A549 (cell line): Measurements from ENCODE around the gene ZCWPW1. TPM values are rescaled to one million over a fixed set of nuclear protein-coding genes. Genes with fewer than 3 reads are reported as not detected.

Source experiments
- ATAC-seq, 2 experiments: fragments of 200-7000 bp in 1 of 2; fragments of >200 bp in 1 of 2; cut with Nextera tagmentation in 1 of 2; cut with Tn5 transposase in 1 of 2; 3 replicates each; pipeline versions ENCODE4 v1.8.0 to v1.9.1; 2018 to 2020; ENCODE audit warnings: mild to moderate bottlenecking in 1 of 2, moderate library complexity in 1 of 2
- CTCF ChIA-PET: fragments of 300-600 bp; sonication (Branson Sonifier 250); formaldehyde crosslinking; extraction: SDS; loops from one replicate; lab custom pipeline; 2021; ENCODE audit warnings: antibody characterized with exemption, inconsistent platforms; lab: Yijun Ruan, JAX
- POLR2A ChIA-PET: fragments of 350-600 bp; formaldehyde crosslinking; extraction: SDS; loops from one replicate; lab custom pipeline; 2021; ENCODE audit warnings: antibody characterized with exemption, inconsistent platforms; lab: Yijun Ruan, JAX
- DNase-seq, 2 experiments: peaks; one replicate each; pipeline versions ENCODE4 v3.0.0 to v3.0.0-alpha.2; 2011 to 2016; ENCODE audit warnings: low read depth in 1 of 2, low spot score in 1 of 2
- FAIRE-seq: peaks from 2 replicates; lab custom pipeline; 2011; peaks lifted over from hg19 to GRCh38; lab: Jason Lieb, UNC
- H3K27ac ChIP-seq, 2 experiments: fragments of >200 bp; sonication (Bioruptor Twin); formaldehyde crosslinking; 3 replicates each; pipeline ENCODE4 v1.5.1; 2016 to 2017
- H3K4me1 ChIP-seq: fragments of >200 bp; sonication (Bioruptor Twin); formaldehyde crosslinking; 3 replicates; pipeline ENCODE4 v1.6.1; 2016
- H3K4me2 ChIP-seq: fragments of >200 bp; sonication (Bioruptor Twin); formaldehyde crosslinking; 3 replicates; pipeline ENCODE4 v1.6.1; 2016
- H3K4me3 ChIP-seq: fragments of >200 bp; sonication (Bioruptor Twin); formaldehyde crosslinking; 3 replicates; pipeline ENCODE4 v1.5.1; 2016
- H3K9me3 ChIP-seq: fragments of >200 bp; sonication (Bioruptor Twin); formaldehyde crosslinking; 3 replicates; pipeline ENCODE4 v1.6.1; 2016
- ATOH8 ChIP-seq: fragments of 250-450 bp; sonication (Bioruptor Pico); IDR thresholded peaks from 2 replicates; pipeline ENCODE4 v1.5.0; 2020; ENCODE audit warnings: low read depth, mild to moderate bottlenecking, moderate library complexity
- CBX2 ChIP-seq: fragments of 200-600 bp; sonication (generic); IDR thresholded peaks from 2 replicates; pipeline ENCODE4 v1.6.1; 2016; ENCODE audit warnings: low read depth, mild to moderate bottlenecking, borderline replicate concordance
- CEBPB ChIP-seq, 2 experiments: fragments of >200 bp in 1 of 2; sonication (Bioruptor Twin) in 1 of 2; formaldehyde crosslinking in 1 of 2; IDR thresholded peaks; 2 replicates each; pipeline ENCODE4 v1.6.1; 2012 to 2016
- E2F6 ChIP-seq: IDR thresholded peaks from 2 replicates; pipeline ENCODE4 v1.6.1; 2012; ENCODE audit warnings: low read depth, borderline replicate concordance
- EHMT2 ChIP-seq: fragments of 200-600 bp; sonication (generic); IDR thresholded peaks from 2 replicates; pipeline ENCODE4 v1.6.1; 2016; ENCODE audit warnings: antibody characterized with exemption, low read depth, mild to moderate bottlenecking, moderate library complexity
- FOSL2 ChIP-seq, 2 experiments: fragments of 450-650 bp in 1 of 2; fragments of >200 bp in 1 of 2; sonication (Bioruptor Twin) in 1 of 2; formaldehyde crosslinking; IDR thresholded peaks; 2 replicates each; pipeline versions ENCODE4 v1.5.0 to v1.6.1; 2016 to 2020; ENCODE audit warnings: mild to moderate bottlenecking in 1 of 2, moderate library complexity in 1 of 2
- HDAC2 ChIP-seq: fragments of 200-600 bp; sonication (generic); IDR thresholded peaks from 2 replicates; pipeline ENCODE4 v1.6.1; 2016
- HOXA7 ChIP-seq: fragments of 250-450 bp; sonication (Bioruptor Pico); IDR thresholded peaks from 2 replicates; pipeline ENCODE4 v1.5.0; 2020; ENCODE audit warnings: mild to moderate bottlenecking, moderate library complexity
- KDM5A ChIP-seq: fragments of 200-600 bp; sonication (generic); IDR thresholded peaks from 2 replicates; pipeline ENCODE4 v1.6.1; 2016; ENCODE audit warnings: antibody characterized with exemption, mild to moderate bottlenecking
- MAFK ChIP-seq: fragments of 450-650 bp; IDR thresholded peaks from 2 replicates; pipeline ENCODE4 v1.6.1; 2014; ENCODE audit not compliant: partially characterized antibody
- MAZ ChIP-seq: fragments of 150-350 bp; IDR thresholded peaks from 2 replicates; pipeline ENCODE4 v1.6.1; 2014; ENCODE audit warnings: antibody characterized with exemption, low read depth, low read length, borderline replicate concordance
- POLR2A ChIP-seq: IDR thresholded peaks from 2 replicates; pipeline ENCODE4 v1.6.1; 2012; ENCODE audit warnings: mild to moderate bottlenecking, low read length
- RARB ChIP-seq: fragments of 250-450 bp; sonication (Bioruptor Pico); IDR thresholded peaks from 2 replicates; pipeline ENCODE4 v1.8.0; 2021; ENCODE audit warnings: mild to moderate bottlenecking, moderate library complexity
- RCOR1 ChIP-seq: fragments of 150-350 bp; IDR thresholded peaks from 2 replicates; pipeline ENCODE4 v1.6.1; 2014; ENCODE audit warnings: antibody characterized with exemption, low read length, low read depth
- SMC3 ChIP-seq: fragments of >200 bp; sonication (Bioruptor Twin); formaldehyde crosslinking; IDR thresholded peaks from 3 replicates; pipeline ENCODE4 v1.6.1; 2018; ENCODE audit warnings: inconsistent platforms
- SREBF2 ChIP-seq: fragments of 450-650 bp; IDR thresholded peaks from 2 replicates; pipeline ENCODE4 v1.6.1; 2014; ENCODE audit warnings: mild to moderate bottlenecking, moderate library complexity
- TFCP2L1 ChIP-seq: fragments of 250-450 bp; sonication (Bioruptor Pico); IDR thresholded peaks from 2 replicates; pipeline ENCODE4 v1.5.0; 2021; ENCODE audit warnings: mild to moderate bottlenecking
- TP53 ChIP-seq: fragments of 250-450 bp; sonication (Bioruptor Pico); IDR thresholded peaks from 2 replicates; pipeline ENCODE4 v1.5.0; 2021; ENCODE audit warnings: mild to moderate bottlenecking, moderate library complexity
- ZFP36 ChIP-seq: fragments of 450-650 bp; IDR thresholded peaks from 2 replicates; pipeline ENCODE4 v1.6.1; 2014; ENCODE audit warnings: borderline replicate concordance; ENCODE audit not compliant: partially characterized antibody
- WGBS: methylation state at CpG from one replicate; pipeline ENCODE4 v1.1.6; 2017; ENCODE audit errors: missing lambda C conversion rate; 5-methylcytosine and 5-hydroxymethylcytosine counted together
- polyA plus RNA-seq, 4 experiments: library from polyadenylated mRNA; depleted of rRNA in 3 of 4; stranded (reverse); fragments of >200 nt; fragmentation: RNase III in 1 of 4; extraction: RNeasy Plus Mini Kit Qiagen cat#74134 plus additional on column Dnase treatment in 1 of 4; gene quantifications; 2 replicates in 3 of 4; 3 replicates in 1 of 4; pipeline ENCODE4 v1.2.3, GENCODE V29; 2011 to 2017
- TF ChIP-seq, protein P1 (sequence below): fragments of 200-600 bp; sonication (generic); IDR thresholded peaks from 2 replicates; pipeline ENCODE4 v1.6.1; 2016; ENCODE audit warnings: antibody characterized with exemption, mild to moderate bottlenecking, moderate library complexity
- TF ChIP-seq, protein P2 (sequence below): fragments of >200 bp; sonication (Bioruptor Twin); formaldehyde crosslinking; IDR thresholded peaks from 3 replicates; pipeline ENCODE4 v1.6.1; 2016
- TF ChIP-seq, protein P3 (sequence below): fragments of 450-650 bp; IDR thresholded peaks from 2 replicates; pipeline ENCODE4 v1.6.1; 2014; ENCODE audit warnings: antibody characterized with exemption

Gene ZCWPW1
- polyA plus RNA-seq, 2 of the 4 experiments (the other 2 are of a cell fraction), result 2.0 to 4.2 TPM

- TF ChIP-seq, protein P1, sequence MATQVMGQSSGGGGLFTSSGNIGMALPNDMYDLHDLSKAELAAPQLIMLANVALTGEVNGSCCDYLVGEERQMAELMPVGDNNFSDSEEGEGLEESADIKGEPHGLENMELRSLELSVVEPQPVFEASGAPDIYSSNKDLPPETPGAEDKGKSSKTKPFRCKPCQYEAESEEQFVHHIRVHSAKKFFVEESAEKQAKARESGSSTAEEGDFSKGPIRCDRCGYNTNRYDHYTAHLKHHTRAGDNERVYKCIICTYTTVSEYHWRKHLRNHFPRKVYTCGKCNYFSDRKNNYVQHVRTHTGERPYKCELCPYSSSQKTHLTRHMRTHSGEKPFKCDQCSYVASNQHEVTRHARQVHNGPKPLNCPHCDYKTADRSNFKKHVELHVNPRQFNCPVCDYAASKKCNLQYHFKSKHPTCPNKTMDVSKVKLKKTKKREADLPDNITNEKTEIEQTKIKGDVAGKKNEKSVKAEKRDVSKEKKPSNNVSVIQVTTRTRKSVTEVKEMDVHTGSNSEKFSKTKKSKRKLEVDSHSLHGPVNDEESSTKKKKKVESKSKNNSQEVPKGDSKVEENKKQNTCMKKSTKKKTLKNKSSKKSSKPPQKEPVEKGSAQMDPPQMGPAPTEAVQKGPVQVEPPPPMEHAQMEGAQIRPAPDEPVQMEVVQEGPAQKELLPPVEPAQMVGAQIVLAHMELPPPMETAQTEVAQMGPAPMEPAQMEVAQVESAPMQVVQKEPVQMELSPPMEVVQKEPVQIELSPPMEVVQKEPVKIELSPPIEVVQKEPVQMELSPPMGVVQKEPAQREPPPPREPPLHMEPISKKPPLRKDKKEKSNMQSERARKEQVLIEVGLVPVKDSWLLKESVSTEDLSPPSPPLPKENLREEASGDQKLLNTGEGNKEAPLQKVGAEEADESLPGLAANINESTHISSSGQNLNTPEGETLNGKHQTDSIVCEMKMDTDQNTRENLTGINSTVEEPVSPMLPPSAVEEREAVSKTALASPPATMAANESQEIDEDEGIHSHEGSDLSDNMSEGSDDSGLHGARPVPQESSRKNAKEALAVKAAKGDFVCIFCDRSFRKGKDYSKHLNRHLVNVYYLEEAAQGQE, result no peak
- TF ChIP-seq HOXA7 (no peak), ZFP36 (no peak), RCOR1 (no peak)
- TF ChIP-seq, all 56 proteins: peak for 0
These were observed 28.5 kb downstream of the ZCWPW1 start (continued) for GRCh38 chr7:100400041-100400440.

- no peak for DNase-seq
- peak in 1 of 2 experiments; percentile 44; a peak in 3 of 6 replicates for ATAC-seq
- CTCF ChIA-PET, result interaction anchor here (0.8 to 3.3 kb wide), 2 partner anchors 9 to 23 kb away, joined by 3 to 20 read pairs; no protein-coding TSS in a partner anchor
- no peaks in the 10 kb centered on the region for H3K4me1 ChIP-seq
- no peak for TF ChIP-seq RARB (CRISPR knock-in tag)
- no peak for TF ChIP-seq EHMT2
- no peak for TF ChIP-seq TFCP2L1 (CRISPR knock-in tag)
- TF ChIP-seq ATOH8, result no peak
- TF ChIP-seq SMC3, result no peak
- TF ChIP-seq TP53 (CRISPR knock-in tag), result no peak
- TF ChIP-seq KDM5A, result no peak
- TF ChIP-seq MAZ, result no peak
- TF ChIP-seq SREBF2, result no peak
- TF ChIP-seq E2F6, result no peak
- no peak for TF ChIP-seq POLR2A
- no peak for TF ChIP-seq HDAC2
- TF ChIP-seq, protein P1, result no peak
- no peak for TF ChIP-seq MAFK
- no peak for TF ChIP-seq CEBPB (IDR thresholded peaks at IDR 0.05)
- TF ChIP-seq, protein P2, sequence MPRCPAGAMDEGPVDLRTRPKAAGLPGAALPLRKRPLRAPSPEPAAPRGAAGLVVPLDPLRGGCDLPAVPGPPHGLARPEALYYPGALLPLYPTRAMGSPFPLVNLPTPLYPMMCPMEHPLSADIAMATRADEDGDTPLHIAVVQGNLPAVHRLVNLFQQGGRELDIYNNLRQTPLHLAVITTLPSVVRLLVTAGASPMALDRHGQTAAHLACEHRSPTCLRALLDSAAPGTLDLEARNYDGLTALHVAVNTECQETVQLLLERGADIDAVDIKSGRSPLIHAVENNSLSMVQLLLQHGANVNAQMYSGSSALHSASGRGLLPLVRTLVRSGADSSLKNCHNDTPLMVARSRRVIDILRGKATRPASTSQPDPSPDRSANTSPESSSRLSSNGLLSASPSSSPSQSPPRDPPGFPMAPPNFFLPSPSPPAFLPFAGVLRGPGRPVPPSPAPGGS, result no peak
- no peak for TF ChIP-seq CBX2
- TF ChIP-seq, protein P3, sequence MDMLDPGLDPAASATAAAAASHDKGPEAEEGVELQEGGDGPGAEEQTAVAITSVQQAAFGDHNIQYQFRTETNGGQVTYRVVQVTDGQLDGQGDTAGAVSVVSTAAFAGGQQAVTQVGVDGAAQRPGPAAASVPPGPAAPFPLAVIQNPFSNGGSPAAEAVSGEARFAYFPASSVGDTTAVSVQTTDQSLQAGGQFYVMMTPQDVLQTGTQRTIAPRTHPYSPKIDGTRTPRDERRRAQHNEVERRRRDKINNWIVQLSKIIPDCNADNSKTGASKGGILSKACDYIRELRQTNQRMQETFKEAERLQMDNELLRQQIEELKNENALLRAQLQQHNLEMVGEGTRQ, result no peak
- no peak for TF ChIP-seq RCOR1
- TF ChIP-seq FOSL2 (IDR thresholded peaks at IDR 0.05), result no peak
- no peak for TF ChIP-seq FOSL2 (CRISPR knock-in tag; IDR thresholded peaks at IDR 0.05)
- TF ChIP-seq, all 56 proteins: peak for 0
- Histone ChIP-seq H3K9me3 (no peaks in the 10 kb centered on the region), H3K4me3 (no peak overlapping the region), H3K27ac (no peak overlapping the region), H3K4me2 (no peak overlapping the region)
- 14% methylated on average over 2 of the region's 2 CpGs for WGBS
- POLR2A ChIA-PET, result no interaction called here
- FAIRE-seq, result no peak
These were observed 30.3 kb downstream of the ZCWPW1 start for GRCh38 chr7:100398239-100398638.
